ENCODE results near the gene PKP1. TPM values are rescaled to one million over a fixed set of nuclear protein-coding genes. Genes with fewer than 3 reads are reported as not detected.

PKP1 gene
- total and polyA plus RNA-seq, 2 donors (not counting 3 experiments of a cell fraction or from before 2014, with no cell fraction given) = 0.01 TPM; not detected in 1

DNA sequence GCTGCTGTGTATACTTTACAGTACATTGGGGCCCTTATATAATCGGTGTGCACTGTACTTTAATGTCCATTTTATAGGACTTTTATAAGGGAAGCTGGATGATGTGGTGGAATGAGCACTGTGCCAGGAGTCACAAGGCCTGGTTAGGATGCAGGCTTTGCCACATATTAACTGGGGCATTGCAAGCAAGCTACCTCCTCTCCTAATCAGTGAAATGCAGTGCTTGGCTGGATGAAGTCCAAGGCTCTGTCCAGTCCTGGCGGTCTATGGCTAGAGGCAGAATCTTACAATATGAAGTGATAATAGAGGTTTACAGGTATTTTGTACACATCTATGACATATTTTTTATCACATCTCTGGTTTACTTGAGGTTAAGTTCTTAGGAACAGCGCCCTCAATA lies 1.7 kb upstream of the PKP1 start:
- Histone ChIP-seq H4K20me1 (replicated peaks; ENCODE audit: control insufficient read depth, extremely low read depth, insufficient read depth, low read length) (no peaks in the 10 kb centered on the region), H3K4me1 (ENCODE audit: control insufficient read depth, extremely low read depth, insufficient read depth, low read length) (no peaks in the 10 kb centered on the region), H3K27me3 (ENCODE audit: control insufficient read depth in 2 of 2, insufficient read depth in 2 of 2, low read length in 2 of 2) (peaks cover 40 to 55% of the 10 kb centered on the region in 2 experiments), H3K4me3 (replicated peaks in 1 of 3; ENCODE audit: insufficient read depth in 1 of 3, low read depth in 1 of 3, low read length in 3 of 3) (no peak overlapping the region), H3K9ac (replicated peaks; ENCODE audit: extremely low read depth, insufficient read depth, low read length) (no peak overlapping the region), H3K9me1 (replicated peaks; ENCODE audit: control insufficient read depth, extremely low read depth, insufficient read depth, low read length) (no peaks in the 10 kb centered on the region), H3K4me2 (ENCODE audit: insufficient read depth, low read length) (no peak overlapping the region), H3K36me3 (ENCODE audit: control insufficient read depth in 2 of 2, extremely low read depth in 1 of 2, insufficient read depth in 2 of 2, low read length in 2 of 2) (no peaks in the 10 kb centered on the region), H3K79me2 (ENCODE audit: control insufficient read depth, insufficient read depth, low read length) (no peaks in the 10 kb centered on the region), H2AFZ (ENCODE audit: low read depth, low read length) (no peak overlapping the region), H3K9me3 (replicated peaks; ENCODE audit: control insufficient read depth, insufficient read depth, low read length) (no peaks in the 10 kb centered on the region), H3K27ac (ENCODE audit: insufficient read depth, low read depth, low read length) (no peak overlapping the region)
- dilution Hi-C loops (cut with MboI; ENCODE audit: extremely low pct_ligation_motif_present, low sequenced_read_pairs) = no loop called here
- intact Hi-C loops (cut with micrococcal nuclease) = no loop called here
- ChIA-PET POLR2A (no interaction called here), CTCF (interaction anchor here (1.1 kb wide), 1 partner anchor 27 kb away, joined by 3 read pairs; no protein-coding TSS in a partner anchor)
- BruUV-seq (replicated peaks) = no TSS peak
- no peak for FAIRE-seq
- TF ChIP-seq, protein P1, sequence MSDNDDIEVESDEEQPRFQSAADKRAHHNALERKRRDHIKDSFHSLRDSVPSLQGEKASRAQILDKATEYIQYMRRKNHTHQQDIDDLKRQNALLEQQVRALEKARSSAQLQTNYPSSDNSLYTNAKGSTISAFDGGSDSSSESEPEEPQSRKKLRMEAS (IDR thresholded peaks at IDR 0.05; ENCODE audit: insufficient read depth, insufficient read length) = no peak
- no peak for TF ChIP-seq MYC (IDR thresholded peaks at IDR 0.05; ENCODE audit: low read depth, low read length)
- TF ChIP-seq POLR2AphosphoS5 (IDR thresholded peaks at IDR 0.05; ENCODE audit: insufficient read depth, low read depth, low read length) = no peak
- TF ChIP-seq FOS (IDR thresholded peaks at IDR 0.05; ENCODE audit: borderline replicate concordance, insufficient read depth, low read length) = no peak
- TF ChIP-seq JUN (IDR thresholded peaks at IDR 0.05; ENCODE audit: borderline replicate concordance, insufficient read depth, insufficient read length, low read depth) = no peak
- no peak for TF ChIP-seq GATA2 (IDR thresholded peaks at IDR 0.05; ENCODE audit: insufficient read depth, insufficient read length, low read depth, low read length)
- no peak for TF ChIP-seq POLR2A (IDR thresholded peaks at IDR 0.05; ENCODE audit: low read depth, low read length)
- TF ChIP-seq, protein P2, sequence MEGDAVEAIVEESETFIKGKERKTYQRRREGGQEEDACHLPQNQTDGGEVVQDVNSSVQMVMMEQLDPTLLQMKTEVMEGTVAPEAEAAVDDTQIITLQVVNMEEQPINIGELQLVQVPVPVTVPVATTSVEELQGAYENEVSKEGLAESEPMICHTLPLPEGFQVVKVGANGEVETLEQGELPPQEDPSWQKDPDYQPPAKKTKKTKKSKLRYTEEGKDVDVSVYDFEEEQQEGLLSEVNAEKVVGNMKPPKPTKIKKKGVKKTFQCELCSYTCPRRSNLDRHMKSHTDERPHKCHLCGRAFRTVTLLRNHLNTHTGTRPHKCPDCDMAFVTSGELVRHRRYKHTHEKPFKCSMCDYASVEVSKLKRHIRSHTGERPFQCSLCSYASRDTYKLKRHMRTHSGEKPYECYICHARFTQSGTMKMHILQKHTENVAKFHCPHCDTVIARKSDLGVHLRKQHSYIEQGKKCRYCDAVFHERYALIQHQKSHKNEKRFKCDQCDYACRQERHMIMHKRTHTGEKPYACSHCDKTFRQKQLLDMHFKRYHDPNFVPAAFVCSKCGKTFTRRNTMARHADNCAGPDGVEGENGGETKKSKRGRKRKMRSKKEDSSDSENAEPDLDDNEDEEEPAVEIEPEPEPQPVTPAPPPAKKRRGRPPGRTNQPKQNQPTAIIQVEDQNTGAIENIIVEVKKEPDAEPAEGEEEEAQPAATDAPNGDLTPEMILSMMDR (IDR thresholded peaks at IDR 0.05; ENCODE audit: extremely low read depth in 1 of 2, insufficient read depth in 1 of 2, low read depth in 1 of 2, low read length in 2 of 2) = no peak
- TF ChIP-seq EZH2 (IDR thresholded peaks at IDR 0.05; ENCODE audit: borderline replicate concordance, low read depth, low read length, severe bottlenecking) = no peak
- DNase-seq (ENCODE audit: low read depth, low spot score) = no peak
